GOT3 (cell line): ENCODE data around the gene LFNG.

ENCODE experiments used
- DNase-seq: peaks from one replicate; lab custom pipeline; 2025; ENCODE audit warnings: mixed read lengths; lab: John Stamatoyannopoulos, UW

Gene LFNG

DNA sequence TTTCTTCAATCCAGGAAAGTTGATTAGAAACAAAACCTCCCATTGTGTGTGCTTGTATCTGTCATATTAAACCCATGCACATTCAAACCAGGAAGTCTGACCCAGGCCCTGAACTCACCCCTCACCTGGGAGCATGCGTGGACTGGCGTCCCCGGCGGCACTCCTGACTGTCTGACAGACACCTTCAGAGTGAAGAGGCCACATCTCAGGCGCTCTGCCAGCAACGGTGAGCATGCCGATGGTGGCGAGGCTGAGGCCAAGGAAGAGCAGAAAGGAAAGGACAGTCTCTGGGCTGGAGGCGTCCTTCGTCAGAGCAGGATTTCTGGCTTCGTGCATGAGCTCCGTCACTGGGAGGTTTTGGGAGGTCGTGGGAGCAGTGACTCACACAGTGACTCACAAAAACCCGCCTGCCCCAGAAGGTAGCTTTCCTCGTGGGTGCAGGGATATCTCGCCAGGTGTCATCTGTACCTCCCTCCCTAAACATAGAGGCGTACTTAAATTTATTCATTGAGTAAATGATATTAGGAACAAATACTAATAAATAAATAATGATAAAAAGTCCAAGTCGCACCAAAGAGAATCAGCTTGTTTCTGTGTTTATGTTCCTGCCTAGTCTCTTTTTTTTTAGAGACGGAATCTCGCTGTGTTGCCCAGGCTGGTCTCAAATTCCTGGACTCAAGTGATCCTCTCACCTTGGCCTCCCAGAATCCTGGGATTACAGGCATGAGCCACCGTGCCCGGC lies 52.7 kb downstream of the LFNG start:
- no peak for DNase-seq

DNA sequence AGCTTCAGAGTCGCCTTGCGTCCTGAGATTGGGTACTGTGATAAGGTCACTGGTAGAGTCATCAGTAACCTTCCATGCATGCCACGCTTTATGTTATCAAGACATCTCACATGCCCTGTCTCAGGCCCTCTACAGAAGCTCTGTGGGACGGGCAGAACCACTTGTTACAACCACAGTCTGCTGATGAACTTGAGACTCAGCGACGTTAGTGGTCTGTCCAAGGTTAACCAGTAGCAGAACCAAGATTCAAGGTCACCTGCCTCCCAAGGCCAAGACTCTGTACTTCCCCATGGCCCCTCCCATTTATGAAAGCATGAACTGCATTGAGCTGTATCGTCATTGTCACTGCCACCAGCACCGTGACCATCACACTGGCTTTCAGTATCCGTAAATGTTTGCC lies 54.2 kb downstream of the LFNG start:
- DNase-seq, result no peak

DNA sequence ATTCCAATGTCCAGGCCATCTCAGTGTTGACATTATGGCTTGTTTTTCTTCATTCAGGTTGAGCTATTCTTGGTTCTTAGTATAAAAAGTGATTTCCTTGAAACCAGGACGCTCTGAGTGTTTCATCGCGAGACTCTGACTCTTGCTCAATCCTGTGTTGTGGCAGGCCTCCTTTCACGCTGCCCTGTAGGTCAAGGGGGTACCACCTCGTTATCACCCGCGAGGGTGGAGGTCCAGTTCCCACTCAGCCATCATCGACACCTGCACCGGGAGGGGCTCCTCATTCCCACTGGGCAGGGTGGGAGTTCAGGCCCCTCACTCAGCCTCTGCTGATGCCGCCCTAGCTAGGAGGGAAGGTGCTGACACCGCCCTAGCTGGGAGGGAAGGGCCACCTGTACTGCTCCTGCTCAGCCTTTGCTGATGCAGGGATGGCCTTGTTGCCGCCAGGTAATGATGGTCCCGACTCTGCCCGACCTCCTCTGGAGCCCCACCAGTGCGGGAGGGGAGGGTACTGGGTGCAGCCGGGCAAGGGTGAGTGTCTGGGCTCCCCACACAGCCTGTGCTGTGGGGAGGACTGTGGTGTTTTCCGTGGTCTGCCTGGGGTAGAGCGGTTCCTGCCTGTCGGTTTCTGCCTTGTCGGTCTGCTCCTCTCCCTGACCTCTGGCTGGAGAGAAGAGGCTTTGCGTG lies 55.6 kb downstream of the LFNG start:
- DNase-seq, result no peak

DNA sequence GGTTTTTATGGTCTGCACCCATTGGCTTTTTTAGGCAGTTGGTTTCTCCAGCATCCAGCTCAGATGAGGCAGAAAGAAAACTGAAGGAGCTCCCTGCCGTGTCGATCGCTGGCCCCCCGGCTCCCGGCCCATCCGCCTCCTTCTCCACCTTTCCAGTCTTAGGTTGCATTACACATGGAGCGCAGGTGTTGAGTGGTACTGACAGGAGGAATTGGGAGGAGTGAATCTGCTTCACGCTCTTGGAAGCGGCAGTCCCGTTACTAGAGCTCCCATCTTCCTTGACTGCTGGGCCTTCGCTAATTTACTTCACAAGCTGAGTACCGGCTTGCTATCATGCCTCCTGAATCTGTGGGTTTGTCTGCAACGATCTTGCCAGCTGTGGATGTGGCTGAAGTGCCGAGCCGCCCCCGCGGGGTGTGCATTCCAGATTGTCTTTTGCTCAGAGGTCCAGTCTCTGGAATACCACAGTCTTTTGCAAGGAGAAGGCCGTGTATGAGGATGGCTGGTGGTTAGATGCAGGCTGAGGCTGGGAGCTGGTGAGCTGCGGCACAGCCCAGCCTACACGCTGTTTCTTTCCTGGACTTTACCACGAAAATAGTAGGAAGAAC lies 56.3 kb downstream of the LFNG start:
- no peak for DNase-seq

DNA sequence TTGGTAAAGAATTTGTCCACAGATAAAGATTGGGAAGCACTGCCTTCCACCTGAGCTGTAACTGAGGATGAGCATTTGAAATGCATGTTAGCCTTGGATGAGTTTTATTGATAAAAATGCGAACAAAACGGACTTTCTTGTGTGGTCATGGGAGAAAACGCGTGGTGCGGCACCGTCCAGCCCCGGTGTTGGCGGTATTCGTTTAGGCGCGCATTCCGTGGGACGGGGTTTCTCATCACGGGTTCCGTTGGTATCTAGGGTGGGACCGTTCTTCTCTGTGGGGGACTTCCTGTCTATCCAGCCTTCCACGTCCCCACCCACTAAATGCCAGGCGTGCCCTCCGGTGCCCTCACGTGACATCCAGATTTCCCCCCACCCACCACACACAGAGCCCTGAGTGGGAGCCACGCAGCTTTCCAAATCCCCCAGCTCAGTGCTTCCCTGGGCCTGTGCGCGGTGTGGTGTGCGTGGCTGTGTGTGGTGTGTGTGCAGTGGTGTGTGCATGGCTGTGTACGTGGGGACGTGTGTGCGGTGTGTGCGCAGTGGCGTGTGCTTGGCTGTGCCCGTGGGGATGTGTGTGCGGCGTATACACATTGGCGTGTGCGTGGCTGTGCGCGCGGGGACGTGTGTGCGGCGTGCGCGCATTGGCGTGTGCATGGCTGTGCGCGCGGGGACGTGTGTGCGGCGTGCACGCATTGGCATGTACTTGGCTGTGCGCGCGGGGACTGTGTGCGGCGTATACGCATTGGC lies 57.3 kb downstream of the LFNG start:
- DNase-seq, result no peak
